LNCaP clone FGC (cell line): Measurements from ENCODE around the gene SKP1.

Experiments used
- DNase-seq: peaks from one replicate; pipeline ENCODE4 v3.0.0-alpha.2; 2011; ENCODE audit warnings: low read depth
- H3K4me3 ChIP-seq: 2 replicates; pipeline ENCODE4 v1.5.1; 2011; ENCODE audit warnings: mild to moderate bottlenecking, low read depth, low read length, control low read depth
- TF ChIP-seq, protein P1 (sequence below): IDR thresholded peaks from 2 replicates; pipeline ENCODE4 v1.5.1; 2012; ENCODE audit warnings: mild to moderate bottlenecking; ENCODE audit not compliant: control insufficient read depth, insufficient read depth; ENCODE audit errors: extremely low read depth

The SKP1 gene

DNA sequence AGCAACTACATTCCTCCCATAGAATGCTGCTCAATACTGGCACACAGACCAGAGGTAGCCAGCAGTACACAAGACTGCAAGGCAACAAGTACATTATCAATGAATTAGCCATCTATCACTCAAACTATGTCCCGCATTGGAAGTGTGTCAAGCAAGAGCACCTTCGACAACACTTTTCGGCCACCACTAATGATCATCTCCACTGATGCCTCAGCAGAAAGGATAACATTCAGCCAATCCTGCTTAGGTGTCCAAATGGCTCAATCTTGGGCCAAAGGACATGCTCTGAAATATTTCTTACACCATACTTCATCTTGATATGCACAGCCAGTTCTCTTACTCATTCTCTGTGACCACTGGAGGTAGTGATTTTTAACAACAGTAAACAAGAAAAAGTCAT lies 25.0 kb downstream of the SKP1 start:
- no peak for DNase-seq
- TF ChIP-seq, protein P1, sequence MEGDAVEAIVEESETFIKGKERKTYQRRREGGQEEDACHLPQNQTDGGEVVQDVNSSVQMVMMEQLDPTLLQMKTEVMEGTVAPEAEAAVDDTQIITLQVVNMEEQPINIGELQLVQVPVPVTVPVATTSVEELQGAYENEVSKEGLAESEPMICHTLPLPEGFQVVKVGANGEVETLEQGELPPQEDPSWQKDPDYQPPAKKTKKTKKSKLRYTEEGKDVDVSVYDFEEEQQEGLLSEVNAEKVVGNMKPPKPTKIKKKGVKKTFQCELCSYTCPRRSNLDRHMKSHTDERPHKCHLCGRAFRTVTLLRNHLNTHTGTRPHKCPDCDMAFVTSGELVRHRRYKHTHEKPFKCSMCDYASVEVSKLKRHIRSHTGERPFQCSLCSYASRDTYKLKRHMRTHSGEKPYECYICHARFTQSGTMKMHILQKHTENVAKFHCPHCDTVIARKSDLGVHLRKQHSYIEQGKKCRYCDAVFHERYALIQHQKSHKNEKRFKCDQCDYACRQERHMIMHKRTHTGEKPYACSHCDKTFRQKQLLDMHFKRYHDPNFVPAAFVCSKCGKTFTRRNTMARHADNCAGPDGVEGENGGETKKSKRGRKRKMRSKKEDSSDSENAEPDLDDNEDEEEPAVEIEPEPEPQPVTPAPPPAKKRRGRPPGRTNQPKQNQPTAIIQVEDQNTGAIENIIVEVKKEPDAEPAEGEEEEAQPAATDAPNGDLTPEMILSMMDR: no peak
- no peak overlapping the region for H3K4me3 ChIP-seq

DNA sequence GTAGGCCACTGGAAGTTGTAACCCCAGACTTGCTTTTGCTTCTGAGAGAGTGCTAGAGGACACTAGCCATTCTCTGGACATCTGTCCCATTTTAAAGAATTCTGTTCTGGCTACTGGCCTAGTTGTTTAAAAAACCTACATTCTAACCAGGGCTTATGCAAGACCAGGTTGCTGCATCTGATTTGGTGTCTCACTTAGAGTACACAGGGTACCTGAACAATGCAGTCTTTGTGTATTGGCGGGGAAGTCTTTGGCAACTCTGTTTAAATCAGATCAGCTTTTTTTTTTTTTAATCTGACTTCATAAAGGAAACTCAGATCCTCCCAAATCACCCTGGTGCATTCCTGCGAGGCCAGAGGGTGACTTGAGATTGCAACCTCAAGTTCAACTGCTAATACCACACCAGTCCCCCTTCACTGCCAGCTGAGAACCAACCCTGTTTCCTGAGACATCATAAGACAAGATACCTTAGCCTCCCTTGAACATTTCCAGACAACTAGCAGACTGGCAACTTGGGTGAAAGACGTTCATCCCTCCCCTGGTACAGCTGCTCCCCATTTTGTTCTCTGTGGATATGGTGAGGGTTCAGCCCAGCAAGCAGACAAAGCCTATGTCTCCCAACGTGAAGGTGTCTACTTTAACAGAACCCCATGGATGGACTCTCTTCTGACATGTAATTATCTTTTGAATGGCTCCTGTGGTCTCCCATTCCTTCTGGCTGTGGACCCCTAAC lies 27.0 kb downstream of the SKP1 start:
- no peak overlapping the region for H3K4me3 ChIP-seq
- no peak for DNase-seq
- TF ChIP-seq, protein P1: no peak

DNA sequence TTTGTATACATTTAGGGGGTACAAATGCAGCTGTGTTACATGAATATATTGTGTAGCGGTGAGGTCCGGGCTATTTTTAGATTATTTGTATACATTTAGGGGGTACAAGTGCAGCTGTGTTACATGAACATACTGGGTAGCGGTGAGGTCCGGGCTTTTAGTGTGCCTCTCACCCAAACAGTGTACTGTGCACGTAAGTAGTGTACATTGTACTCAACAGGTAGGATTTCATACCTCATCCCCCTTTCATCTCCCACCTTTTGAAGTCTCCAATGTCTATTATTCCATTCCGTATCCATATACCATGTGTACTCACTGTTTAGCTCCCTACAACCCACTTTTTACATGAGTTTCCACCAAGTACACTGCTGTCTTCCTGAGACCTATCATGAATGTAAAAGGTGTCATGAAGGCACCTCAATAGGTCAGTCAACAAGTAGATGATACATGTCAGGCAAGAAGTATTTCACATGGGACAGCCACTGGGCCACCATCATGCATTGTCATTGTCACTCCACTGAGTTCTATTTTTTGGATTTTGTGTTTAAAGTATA lies 27.7 kb downstream of the SKP1 start:
- DNase-seq: no peak
- TF ChIP-seq, protein P1: no peak
- H3K4me3 ChIP-seq: no peak overlapping the region

DNA sequence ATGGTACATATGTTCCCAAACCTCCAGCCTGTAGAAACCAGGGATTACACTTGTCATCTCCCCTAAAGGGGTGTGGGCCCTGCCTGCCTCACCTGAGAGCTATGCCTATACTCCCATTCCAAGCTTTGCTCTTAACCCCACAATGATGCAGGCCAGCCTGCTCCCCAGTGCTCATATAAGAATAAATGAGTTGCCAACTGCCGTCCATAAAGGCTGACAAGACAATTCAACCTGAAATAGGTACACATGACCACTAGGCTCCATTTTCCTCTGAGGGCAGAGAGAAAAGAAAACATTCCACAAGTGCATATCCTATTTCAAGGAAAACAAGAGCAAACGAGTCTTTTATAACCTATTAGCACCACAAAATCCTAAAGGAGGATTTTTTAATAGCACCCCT lies 28.4 kb downstream of the SKP1 start:
- H3K4me3 ChIP-seq: no peak overlapping the region
- TF ChIP-seq, protein P1: no peak
- DNase-seq: no peak

DNA sequence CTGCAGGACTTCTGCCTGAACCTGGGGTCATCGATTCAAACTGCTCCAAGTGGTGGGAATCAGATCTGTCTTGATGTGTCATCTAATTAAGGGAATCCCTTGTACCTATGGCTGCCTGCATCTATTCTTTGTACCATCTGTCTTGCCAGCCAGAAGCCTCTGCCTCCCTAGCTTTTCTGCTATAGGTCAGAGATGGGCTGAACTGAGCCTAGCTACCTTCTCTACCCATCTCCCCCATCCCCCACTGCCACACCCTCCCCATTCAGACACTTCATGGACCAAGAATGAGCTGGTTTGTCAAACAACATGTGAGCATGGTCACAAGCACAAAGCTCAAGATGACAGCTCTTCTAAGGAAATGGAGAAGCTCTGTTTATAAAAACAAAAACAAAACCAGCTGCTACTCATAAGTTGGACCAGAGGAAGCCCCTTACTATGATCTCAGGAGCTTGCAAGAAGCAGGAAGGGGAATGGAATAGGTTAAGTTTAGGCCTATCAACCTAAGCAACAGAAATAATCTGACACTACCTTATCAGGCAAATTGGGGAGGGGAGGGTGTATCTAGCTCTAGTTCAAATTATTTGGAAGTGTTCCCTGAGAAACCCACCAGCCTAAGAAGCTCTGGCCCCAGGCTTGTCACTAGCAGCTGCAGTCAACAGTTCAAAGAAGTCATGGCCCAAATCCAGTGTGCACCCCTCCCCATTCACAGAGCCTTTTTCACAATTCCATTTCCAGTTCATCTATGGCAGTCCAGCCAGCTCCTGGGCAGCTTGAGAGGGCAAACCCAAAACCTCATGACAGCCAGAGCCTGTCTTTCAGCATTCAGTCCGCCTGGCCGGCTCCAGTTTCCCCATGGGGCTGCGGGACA lies 29.9 kb downstream of the SKP1 start:
- TF ChIP-seq, protein P1: no peak

DNA sequence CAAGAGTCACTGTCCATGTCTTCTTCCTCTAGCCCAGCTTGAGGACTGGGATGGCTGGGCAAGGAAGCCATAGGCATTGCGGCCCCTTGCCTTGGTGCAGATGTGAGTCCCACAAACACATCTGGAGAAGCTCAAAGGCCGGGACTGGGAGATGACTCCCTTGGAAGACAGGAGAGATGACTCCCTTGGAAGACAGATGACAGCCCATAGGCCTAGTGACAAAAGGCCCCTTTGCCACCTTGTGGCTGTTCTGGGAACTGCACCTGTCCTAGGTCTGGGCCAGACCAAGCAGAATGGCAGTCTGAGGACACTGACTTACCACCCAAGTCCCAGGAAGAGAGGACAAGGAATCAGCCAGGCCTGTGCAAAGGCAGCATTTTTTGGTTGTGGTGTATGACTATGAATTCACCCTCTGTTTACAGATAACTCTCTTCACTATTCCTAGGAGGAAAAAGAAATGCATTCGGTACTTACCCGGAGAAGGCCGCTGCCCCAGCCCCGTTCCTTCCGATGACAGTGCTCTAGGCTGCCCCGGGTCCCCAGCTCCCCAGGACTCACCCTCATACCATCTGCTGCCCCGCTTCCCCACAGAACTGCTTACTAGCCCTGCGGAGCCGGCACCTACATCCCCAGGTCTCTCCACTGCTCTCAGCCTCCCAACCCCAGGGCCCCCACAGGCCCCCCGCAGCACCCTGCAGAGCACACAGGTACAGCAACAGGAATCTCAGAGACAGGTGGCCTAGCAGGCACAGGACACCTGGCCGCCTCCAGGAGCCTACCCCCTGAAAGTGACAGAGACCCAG lies 30.8 kb downstream of the SKP1 start:
- TF ChIP-seq, protein P1: peak; percentile 90
- H3K4me3 ChIP-seq: no peak overlapping the region
- DNase-seq: peak; percentile 19

More for the DNA sequence above, 29.9 kb downstream of the SKP1 start:
- no peak overlapping the region for H3K4me3 ChIP-seq
- DNase-seq: no peak
